Stimulated activated CD8-positive, alpha-beta memory T cell treated with anti-CD3 and anti-CD28 coated beads, Interleukin-12 subunit alpha, Interleukin-12 subunit beta, amount 100 ng/mL, for 24 hours (primary cell): ENCODE measurements around the gene JPT2.
"Not testable (repeated sequence)": the region's sequence is repeated elsewhere in the genome, so short reads cannot be mapped to it uniquely, and the experiment has no call there.

Source experiments
- DNase-seq: peaks from one replicate; pipeline ENCODE4 v3.0.0-alpha.2; 2020; ENCODE audit errors: extremely low read depth

The JPT2 gene

DNA sequence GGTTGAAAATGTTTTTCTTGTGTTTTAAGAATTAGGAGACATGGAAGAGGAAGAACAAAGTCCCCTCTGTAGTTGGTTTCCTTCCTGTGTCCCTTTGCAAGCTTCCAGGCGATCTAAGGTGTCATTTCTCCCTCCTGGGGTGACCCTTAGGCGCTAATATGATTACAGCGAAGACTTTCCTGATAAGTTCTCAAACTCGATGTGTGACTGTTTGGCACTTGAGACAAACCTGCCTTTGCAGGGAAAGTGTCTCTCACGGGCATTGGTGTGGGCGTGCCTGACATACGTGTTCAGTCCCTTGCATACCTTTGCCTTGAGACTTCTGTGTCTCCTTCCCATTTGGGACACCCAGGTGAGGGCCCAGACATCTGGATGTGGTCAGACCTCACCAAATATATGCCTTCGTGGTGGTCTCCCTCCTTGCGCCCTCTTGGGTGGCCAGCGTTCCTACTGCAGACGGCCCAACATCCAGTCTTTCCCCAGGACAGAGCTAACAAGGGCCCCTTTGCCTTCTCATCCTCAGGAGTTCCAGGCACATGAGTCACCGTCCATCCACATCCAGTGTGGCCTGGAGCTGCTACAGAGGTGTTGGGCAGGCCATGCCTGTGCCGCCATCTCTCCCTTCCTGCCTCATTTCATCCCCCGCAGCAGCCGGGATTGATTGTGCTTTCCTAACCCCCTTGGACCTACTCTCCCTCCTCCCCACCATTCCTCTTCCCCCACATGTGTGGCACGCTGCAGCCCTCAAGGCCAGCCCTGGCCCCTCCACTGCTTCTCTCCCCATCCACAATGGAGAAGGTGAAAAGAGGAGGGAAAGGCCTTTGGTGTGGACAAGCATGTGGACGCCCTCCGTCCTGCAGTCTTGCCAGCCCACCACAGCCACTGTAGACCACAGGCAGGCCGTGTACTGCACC lies 3.1 kb upstream of the JPT2 start:
- no peak for DNase-seq

- no peak for DNase-seq
Observed at GRCh38 chr16:1676661-1677060, 1.4 kb upstream of the JPT2 start.

- no peak for DNase-seq
Observed at GRCh38 chr16:1677339-1677738, 740 bp upstream of the JPT2 start.

DNA sequence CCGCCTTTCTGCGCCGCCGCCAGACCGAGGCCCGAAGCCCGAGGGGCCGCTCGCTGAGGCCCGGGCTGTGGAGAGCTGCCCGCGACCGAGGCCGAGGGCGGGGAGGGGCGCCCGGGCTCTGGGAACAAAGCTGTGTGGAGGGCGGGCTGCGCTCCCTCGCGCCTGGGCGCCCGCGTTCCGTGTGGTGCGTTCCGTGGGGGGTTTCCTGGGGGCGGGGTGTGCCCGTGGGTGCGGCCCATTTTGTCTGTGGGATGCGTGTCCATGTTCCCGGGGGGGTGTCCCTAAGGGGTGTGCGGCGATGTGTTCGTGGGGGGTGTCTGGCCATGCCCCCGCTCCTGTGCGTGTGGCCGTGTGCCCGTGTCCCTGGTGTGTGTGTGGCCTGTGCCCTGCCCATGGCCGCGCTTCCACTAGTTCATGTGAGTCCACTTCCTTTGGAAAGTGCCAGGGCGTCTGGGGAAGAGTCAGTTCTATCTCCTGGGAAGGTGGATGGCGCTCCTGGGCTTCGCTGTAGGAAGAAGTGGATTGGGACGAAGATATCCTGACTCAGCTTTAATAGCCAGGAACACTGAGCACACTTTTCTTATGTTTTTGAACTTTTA lies 520 bp downstream of the JPT2 start:
- peak; percentile 26 for DNase-seq

DNA sequence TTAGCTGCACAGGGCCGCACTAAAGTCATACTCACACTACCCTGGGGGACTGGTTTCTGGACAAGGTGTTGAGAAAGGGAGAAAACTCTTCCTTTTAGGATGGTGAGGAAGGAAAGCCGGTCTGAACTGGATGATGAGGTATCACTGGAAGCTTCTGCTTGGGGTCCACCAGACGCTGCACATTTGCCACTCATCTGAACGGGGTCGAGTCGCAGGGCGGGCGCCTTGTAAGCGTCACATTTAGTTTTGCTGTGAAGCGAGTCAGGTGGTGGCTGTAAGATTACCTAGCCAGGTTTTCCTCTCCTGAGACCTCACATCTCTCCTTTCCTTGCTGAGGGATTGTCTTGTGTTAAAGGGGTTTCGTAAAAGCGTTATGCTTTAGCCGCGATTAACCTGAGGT lies 2.3 kb downstream of the JPT2 start:
- no peak for DNase-seq

GRCh38 chr16:1681032-1681431 lies 3.0 kb downstream of the JPT2 start:
- no peak for DNase-seq

DNA sequence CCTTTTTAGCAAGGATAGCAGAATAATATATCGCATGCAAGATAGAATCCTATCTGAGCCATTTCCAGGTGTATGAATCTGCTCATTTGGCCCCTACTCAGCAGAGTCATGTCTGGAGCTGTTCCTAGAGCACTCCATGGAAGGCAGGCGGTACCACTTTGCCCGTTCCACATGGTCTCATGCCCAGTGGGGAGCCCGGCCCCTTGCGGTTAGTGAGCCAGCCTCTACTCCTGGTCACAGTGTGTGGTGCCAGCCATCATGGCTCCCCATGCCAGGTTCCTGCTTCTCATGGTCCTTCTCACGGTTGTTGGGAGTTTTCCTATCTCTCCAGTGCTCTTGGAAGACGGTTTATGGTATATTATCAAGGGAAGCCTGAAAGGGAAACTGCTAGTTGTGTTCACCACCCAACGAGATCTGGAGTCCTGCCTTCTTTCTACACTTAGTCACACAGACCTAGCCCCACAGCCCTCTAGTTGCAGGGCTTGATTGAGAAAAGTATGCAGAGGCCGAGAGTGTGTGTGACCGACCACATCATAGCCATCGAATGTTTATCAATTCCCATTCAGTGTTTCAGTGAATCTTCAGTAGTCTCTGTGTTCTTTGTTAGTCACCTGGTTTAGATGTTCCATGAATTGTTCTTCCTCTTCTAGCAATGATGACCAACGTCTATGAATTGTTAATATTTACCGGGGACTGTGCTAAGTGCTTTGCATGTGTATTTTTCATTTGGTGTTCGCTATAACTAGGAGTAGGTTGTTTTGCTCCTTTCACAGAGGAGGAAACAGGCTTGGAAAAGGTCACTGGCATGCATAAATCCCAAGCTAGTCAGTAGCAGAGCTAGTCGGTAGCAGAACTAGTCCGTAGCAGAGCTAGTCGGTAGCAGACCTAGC lies 9.6 kb downstream of the JPT2 start:
- DNase-seq, result no peak

- DNase-seq, result no peak
Observed at GRCh38 chr16:1688807-1689560, 10.9 kb downstream of the JPT2 start.

DNA sequence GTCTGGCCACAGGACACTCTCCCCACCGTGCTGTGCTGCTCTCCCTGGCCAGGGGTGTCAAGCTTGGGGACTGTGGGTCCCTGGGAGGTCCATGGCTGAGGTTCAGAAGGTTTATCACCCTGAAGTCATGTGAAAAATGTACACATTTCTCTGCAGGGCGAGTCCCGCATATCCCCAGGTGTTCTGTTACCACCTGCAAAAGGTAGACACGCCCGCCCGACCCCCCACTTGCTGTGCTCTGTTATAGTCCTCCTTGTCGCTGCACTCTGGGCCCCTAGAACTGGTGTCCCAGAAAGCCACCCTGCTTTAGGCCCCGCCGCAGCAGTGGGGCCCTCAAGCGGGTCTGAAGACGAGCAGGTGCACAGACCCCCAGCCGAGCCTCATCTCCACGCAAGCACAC lies 11.8 kb downstream of the JPT2 start:
- no peak for DNase-seq

- DNase-seq, result no peak
Observed at GRCh38 chr16:1690810-1691209, 12.7 kb downstream of the JPT2 start.

- DNase-seq, result no peak
Observed at GRCh38 chr16:1691276-1691675, 13.2 kb downstream of the JPT2 start.

GRCh38 chr16:1691956-1692355 lies 13.9 kb downstream of the JPT2 start:
- no peak for DNase-seq

DNA sequence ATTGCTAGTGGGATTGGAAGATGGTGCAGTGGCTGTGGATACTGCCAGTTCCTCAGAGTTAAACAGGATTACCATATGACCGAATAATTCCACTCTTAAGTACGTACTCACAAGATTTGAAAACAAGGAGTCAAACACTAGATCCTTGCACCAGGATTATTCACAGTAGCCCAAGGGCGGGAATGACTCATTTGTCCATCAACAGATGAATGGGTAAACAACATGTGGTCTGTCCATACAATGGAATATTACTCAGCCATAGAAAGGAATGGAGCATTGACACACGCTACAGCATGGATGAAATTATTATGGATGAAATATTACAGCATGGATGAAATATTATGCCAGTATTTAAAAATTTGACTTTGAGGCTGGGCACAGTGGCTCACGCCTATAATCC lies 18.8 kb downstream of the JPT2 start:
- DNase-seq, result no peak

GRCh38 chr16:1698680-1699079 lies 20.6 kb downstream of the JPT2 start:
- DNase-seq, result no peak

- no peak for DNase-seq
Observed at GRCh38 chr16:1700246-1700645, 22.2 kb downstream of the JPT2 start.

GRCh38 chr16:1701216-1701878 lies 23.3 kb downstream of the JPT2 start:
- no peak for DNase-seq

DNA sequence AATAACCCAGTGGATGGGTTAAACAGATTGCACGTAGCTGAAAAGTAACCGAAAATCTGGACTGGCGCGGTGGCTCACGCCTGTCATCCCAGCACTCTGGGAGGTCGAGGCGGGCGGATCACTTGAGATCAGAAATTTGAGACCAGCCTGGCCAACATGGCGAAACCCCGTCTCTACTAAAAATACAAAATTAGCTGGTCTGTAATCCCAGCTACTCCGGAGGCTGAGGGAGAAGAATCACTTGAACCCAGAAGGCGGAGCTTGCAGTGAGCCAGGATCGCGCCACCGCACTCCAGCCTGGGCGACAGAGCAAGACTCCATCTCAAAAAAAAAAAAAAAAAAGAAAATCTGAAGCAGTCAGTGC lies 27.2 kb downstream of the JPT2 start:
- DNase-seq, result not testable (repeated sequence)

DNA sequence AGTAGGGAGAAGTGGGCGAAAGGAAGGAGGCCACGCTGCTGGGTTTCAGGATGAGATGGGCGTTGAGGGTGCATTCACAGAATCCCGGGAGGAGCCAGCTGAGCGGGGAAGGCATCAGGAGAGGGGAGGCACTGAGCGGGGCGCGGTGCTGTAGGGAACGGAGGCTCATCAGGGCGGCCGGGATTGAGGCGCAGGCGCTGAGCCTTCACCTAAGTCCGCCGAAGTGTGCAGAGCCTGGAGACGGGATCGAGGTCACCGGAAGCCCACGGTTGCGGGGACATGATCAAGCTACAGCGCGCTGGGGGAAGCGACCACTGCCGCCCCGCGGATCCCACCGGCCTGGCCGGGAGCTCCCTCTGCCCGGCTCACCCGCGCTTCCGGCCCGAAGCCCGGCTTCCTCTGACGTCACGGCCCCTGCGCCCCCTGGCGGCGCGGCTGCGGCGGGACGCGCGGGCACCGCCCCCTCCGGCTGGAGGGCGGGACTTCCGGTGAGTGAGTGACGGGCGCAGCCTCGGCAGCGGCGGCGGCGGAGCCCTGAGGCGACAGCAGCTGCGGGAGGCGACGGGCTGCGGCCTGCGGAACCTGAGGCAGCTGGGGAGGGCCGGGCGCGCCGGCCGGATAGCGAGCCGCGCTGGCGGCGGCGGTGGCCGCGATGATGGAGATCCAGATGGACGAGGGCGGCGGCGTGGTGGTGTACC lies 27.8 kb downstream of the JPT2 start, which contains the start of gene MAPK8IP3:
Gene MAPK8IP3, plus strand, starts transcription at position 508 of the 698 bp plus-strand sequence. Its CDS starts 145 bp downstream, at position 653.
- DNase-seq, result peak; percentile 76

- no peak for DNase-seq
Observed at GRCh38 chr16:1706386-1707192, 28.5 kb downstream of the JPT2 start.
